ENCODE results near the gene LMF1.

- TF ChIP-seq CTCF (IDR thresholded peaks at IDR 0.05) (no peak), POLR2AphosphoS5 (IDR thresholded peaks at IDR 0.05; ENCODE audit: insufficient read depth in 1 of 2, low read depth in 1 of 2) (no peak)
Measured at GRCh38 chr16:966035-966434, 4.7 kb downstream of the LMF1 start.

Measured in vagina (tissue), 2 donors.